ENCODE results near the gene SNX6.
A peak's percentile ranks its signal among the peaks of the same experiment; 100 is the strongest.

SNX6 gene

DNA sequence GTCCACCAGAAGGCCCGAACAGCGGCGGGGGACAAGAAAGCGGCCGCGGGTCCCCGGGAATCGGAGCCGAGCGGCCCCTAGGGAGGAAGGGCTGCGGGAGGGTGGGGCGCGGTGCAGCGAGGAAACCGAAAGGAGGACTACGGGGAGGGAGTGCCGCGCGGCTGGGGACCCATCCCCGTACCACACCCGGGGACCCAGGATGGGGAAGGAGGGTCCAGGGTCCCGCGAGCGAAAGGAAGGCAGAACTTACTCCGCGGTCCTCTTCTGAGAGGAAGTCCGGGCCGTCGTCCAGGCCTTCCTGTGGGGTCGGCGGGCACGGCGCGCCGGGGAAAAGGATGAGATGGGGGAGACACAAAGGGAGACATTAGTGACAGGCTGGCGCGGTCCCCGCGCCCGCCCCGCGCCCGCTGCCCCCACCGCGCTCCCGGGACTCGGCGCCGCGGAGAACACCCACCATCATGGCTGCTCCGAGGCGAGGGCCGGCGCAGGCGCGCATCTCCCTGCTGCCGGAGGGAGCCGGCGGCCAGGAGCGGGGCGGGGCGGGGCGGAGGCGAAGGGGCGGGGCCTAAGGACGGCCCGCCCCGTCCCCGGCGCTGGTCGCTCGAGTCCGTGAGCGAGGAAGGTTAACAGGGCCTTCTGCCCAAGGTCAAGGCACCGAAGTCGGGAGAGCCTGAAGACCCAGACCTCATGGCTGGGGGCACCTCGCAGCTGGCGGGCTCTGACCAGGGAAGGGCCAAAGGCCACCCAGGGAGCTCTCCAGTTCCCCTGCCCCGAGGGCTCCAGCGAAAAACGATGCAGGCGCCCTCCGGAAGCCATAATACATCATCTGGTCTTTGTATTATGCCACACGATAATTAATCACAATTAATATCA is at the start of gene SNX6:
TSS of gene SNX6 (minus strand) at position 492 of the 873 bp plus-strand sequence. CDS start at position 460, 32 bp downstream.
- no peaks in the 10 kb centered on the region for H3K27me3 ChIP-seq (ENCODE audit: insufficient read depth, low read length)
- H4K20me1 ChIP-seq (ENCODE audit: insufficient read depth, low read length) = no peaks in the 10 kb centered on the region
- H3F3A ChIP-seq (ENCODE audit: insufficient read depth, low read length) = no peaks in the 10 kb centered on the region
- H3K79me2 ChIP-seq (ENCODE audit: insufficient read depth, low read length) = peaks cover 18% of the 10 kb centered on the region
- H3K4me1 ChIP-seq (ENCODE audit: insufficient read depth, low read length, severe bottlenecking) = peaks cover 15% of the 10 kb centered on the region
- peak within 1 kb of the TSS; percentile 95 for H2AFZ ChIP-seq (ENCODE audit: low read length)
- TF ChIP-seq EZH2 (IDR thresholded peaks at IDR 0.05; ENCODE audit: borderline replicate concordance, low read length) (no peak), CTCF (IDR thresholded peaks at IDR 0.05; ENCODE audit: low read length) (no peak)
- H3K4me3 ChIP-seq (ENCODE audit: low read depth, low read length, poor library complexity, severe bottlenecking) = peak within 1 kb of the TSS; percentile 92
- H3K9me2 ChIP-seq (ENCODE audit: low read depth, low read length) = no peaks in the 10 kb centered on the region
- 0 out of 2 replicates have a peak, but pooled peaks cover 10% of the 10 kb centered on the region for H3K36me3 ChIP-seq (ENCODE audit: insufficient read depth, low read length)
- peak within 1 kb of the TSS; percentile 95 for H3K9ac ChIP-seq (ENCODE audit: low read length)
- peak within 1 kb of the TSS; percentile 72 for H3K4me2 ChIP-seq (ENCODE audit: low read length)
- H3K27ac ChIP-seq (ENCODE audit: low read depth, low read length, poor library complexity, severe bottlenecking) = peak within 1 kb of the TSS; percentile 37
- H3K9me3 ChIP-seq (ENCODE audit: low read length) = no peaks in the 10 kb centered on the region

- no peak overlapping the region for H3K4me3 ChIP-seq (ENCODE audit: low read depth, low read length, poor library complexity, severe bottlenecking)
Observed at GRCh38 chr14:34678735-34679134, 48.8 kb upstream of the SNX6 start.

DNA sequence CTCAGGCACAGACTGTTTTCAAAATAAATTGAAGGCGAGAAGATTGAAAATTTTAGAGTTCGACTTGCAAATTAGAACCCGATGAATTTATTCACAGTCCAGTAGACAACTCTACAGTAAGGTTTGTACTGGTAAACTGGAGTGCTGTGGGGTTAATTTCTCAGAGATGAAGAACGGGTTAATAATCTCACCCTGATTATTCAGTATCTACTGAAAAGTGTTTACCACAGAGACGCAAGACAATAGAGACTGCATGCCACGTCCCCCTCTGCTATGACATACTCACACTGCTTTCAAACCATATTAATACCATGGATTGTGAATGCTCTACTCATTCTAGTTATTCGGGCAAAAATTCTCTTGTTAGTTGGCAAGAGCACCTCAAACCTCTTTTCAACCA is 48.4 kb upstream of the SNX6 start:
- no peaks in the 10 kb centered on the region for H3K9me2 ChIP-seq (ENCODE audit: low read depth, low read length)
- no peak overlapping the region for H3K4me3 ChIP-seq (ENCODE audit: low read depth, low read length, poor library complexity, severe bottlenecking)
- H3K79me2 ChIP-seq (ENCODE audit: insufficient read depth, low read length) = no peaks in the 10 kb centered on the region
- H3K27me3 ChIP-seq (ENCODE audit: insufficient read depth, low read length) = no peaks in the 10 kb centered on the region
- H3F3A ChIP-seq (ENCODE audit: insufficient read depth, low read length) = no peaks in the 10 kb centered on the region
- no peak overlapping the region for H3K9ac ChIP-seq (ENCODE audit: low read length)
- TF ChIP-seq EZH2 (IDR thresholded peaks at IDR 0.05; ENCODE audit: borderline replicate concordance, low read length) (no peak), CTCF (IDR thresholded peaks at IDR 0.05; ENCODE audit: low read length) (no peak)
- H3K27ac ChIP-seq (ENCODE audit: low read depth, low read length, poor library complexity, severe bottlenecking) = no peak overlapping the region
- H3K4me2 ChIP-seq (ENCODE audit: low read length) = no peak overlapping the region
- H3K9me3 ChIP-seq (ENCODE audit: low read length) = 0 out of 2 replicates have a peak, but pooled peaks cover 3% of the 10 kb centered on the region
- no peaks in the 10 kb centered on the region for H3K4me1 ChIP-seq (ENCODE audit: insufficient read depth, low read length, severe bottlenecking)
- H2AFZ ChIP-seq (ENCODE audit: low read length) = no peak overlapping the region
- no peaks in the 10 kb centered on the region for H3K36me3 ChIP-seq (ENCODE audit: insufficient read depth, low read length)
- no peaks in the 10 kb centered on the region for H4K20me1 ChIP-seq (ENCODE audit: insufficient read depth, low read length)

More at GRCh38 chr14:34678735-34679134, 48.8 kb upstream of the SNX6 start:
- Histone ChIP-seq H3K4me2 (ENCODE audit: low read length) (no peak overlapping the region), H3K36me3 (ENCODE audit: insufficient read depth, low read length) (no peaks in the 10 kb centered on the region), H3K9me3 (ENCODE audit: low read length) (0 out of 2 replicates have a peak, but pooled peaks cover 1% of the 10 kb centered on the region), H3K27me3 (ENCODE audit: insufficient read depth, low read length) (no peaks in the 10 kb centered on the region), H3F3A (ENCODE audit: insufficient read depth, low read length) (no peaks in the 10 kb centered on the region), H3K9ac (ENCODE audit: low read length) (no peak overlapping the region), H3K79me2 (ENCODE audit: insufficient read depth, low read length) (no peaks in the 10 kb centered on the region), H3K27ac (ENCODE audit: low read depth, low read length, poor library complexity, severe bottlenecking) (no peak overlapping the region), H4K20me1 (ENCODE audit: insufficient read depth, low read length) (no peaks in the 10 kb centered on the region), H3K4me1 (ENCODE audit: insufficient read depth, low read length, severe bottlenecking) (no peaks in the 10 kb centered on the region), H3K9me2 (ENCODE audit: low read depth, low read length) (no peaks in the 10 kb centered on the region), H2AFZ (ENCODE audit: low read length) (no peak overlapping the region)
- TF ChIP-seq EZH2 (IDR thresholded peaks at IDR 0.05; ENCODE audit: borderline replicate concordance, low read length) = no peak
- TF ChIP-seq CTCF (IDR thresholded peaks at IDR 0.05; ENCODE audit: low read length) = no peak

Data from OCI-LY1 (cell line).